ENCODE measurements around the gene DVL2.
A peak's percentile ranks its signal among the peaks of the same experiment; 100 is the strongest.
"Not testable (repeated sequence)": the region's sequence is repeated elsewhere in the genome, so short reads cannot be mapped to it uniquely, and the experiment has no call there.

Gene DVL2

DNA sequence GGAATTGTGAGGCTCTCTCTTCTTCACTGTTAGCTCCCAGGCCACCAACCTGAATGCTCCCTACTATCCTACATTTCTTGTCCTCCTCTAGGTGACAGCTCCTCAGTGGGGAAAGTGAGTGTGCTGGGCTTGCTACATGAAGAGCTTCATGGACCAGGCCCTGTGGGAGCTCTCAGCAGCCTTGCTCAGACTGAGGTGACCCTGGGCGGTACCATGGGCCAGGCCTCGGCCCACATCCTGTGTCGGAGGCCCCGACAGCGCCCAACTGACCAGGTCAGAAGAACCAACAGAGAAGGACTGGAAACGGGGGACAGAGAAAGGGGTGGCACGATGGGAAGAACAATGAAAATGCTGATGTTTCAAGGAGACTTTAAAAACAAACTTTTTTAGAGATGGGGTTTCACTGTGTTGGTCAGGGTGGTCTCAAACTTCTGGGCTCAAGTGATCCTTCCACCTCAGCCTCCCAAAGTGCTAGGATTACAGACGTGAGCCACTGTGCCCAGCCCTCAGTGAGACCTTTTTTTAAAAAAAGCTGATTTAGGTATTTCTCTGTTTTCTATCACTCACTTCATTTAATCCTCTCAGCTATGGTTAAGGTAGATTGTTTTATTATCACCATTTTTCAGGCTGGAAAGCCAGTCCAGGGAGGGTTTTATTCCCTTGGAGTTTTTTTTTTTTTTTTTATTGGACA, 22.6 kb upstream of the DVL2 start:
- DNase-seq (ENCODE audit: low spot score) = no peak

DNA sequence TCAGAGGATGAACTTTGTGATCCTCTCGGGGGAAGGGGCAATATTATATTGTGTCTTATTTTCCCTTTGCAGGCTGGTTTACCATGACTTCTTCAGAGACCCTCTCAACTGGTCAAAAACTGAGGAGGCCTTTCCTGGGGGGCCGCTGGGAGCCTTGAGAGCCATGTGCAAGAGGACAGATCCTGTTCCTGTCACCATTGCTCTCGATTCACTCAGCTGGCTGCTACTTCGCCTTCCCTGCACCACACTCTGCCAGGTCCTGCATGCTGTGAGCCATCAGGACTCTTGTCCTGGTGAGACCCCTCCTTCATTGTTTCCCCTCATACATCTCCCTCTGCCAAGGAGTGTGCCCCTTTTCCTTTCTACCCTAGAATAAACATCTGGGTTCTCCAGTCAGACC, 20.2 kb upstream of the DVL2 start:
- DNase-seq (ENCODE audit: low spot score) = no peak

DNA sequence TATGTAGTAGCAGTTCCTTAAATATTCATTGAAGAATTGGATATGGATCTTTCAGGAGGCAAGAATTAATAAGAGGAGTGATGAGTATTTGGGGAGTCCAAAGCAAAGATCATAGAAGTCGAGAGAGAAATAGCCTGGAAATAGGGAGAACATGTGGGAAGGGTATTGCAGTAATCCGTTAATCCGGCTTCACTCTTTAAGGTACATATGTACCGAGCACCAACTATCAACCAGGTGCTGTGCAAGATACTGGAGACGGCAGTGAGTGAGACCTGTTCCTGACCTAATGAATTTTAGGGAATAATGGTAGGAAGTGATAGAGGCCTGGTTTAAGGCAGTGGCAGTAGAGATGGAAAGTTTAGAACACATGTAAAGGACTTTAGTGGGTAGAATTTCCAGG, 18.8 kb upstream of the DVL2 start:
- DNase-seq (ENCODE audit: low spot score) = no peak

DNA sequence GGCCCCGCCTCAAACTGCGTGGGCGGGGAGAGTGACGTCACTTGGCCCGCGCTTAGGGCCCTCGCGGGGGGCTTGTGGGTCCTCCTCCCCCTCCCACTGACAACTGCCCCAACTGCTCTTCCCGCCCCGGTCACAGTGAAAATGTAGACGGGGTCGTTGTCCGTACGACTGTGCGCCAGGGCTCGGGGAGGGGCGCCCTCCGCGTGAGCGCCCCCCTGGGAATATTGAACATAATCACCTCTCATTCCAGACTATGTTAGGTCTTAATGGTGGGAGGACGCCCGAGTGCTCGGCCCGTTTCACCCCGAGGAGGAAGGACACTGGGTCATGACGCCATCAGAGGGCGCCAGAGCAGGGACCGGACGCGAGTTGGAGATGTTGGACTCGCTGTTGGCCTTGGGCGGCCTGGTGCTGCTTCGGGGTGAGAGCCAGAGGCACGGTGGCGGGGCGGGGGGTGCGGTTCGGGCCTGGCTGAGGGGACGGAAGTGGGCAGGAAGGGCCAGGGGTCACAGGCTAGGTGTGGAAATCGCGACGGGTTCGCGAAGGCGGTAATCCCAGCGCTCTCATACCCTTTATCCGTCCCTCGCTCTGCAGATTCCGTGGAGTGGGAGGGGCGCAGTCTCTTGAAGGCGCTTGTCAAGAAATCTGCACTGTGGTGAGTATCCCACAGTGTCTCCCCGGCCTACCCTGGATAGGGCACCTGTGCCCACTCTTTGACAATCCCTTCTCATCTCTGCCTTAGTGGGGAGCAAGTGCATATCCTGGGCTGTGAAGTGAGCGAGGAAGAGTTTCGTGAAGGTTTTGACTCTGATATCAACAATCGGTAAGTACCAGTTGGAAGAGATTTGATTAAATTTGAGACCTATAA, 18.1 kb upstream of the DVL2 start, which contains the start of gene ELP5:
Gene ELP5 (plus strand): TSS at position 40 of the 868 bp plus-strand sequence. CDS start 336 bp downstream, at position 376.
- DNase-seq (ENCODE audit: low spot score) = peak; percentile 88

DNA sequence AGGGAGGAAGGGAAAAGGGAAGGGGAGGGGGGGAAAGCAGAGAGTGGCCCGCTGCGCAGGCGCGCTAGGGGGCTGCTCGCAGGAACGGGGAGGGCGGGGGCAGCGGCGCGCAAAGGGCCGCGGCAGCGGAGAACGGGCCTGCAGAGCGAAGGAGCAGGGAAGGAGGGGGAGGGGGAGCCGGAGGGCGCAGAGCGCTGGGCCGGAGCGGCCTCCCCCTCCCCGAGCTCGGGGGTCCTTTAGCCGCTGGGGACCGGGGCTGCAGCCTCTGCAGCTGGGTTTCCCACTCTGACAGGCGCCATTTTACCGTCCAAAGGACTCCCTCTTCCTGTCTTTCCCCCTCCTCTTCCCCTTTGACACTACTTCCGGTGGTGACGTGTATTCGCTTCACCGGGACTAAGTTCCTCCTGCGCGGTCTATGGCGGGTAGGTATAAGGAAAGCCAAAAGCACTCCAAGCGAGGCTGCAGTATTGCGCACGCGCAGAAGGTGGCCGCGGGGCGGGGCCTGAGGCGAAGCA, 17.4 kb upstream of the DVL2 start, which contains the start of gene CTDNEP1:
Gene CTDNEP1 (minus strand): TSS at position 74 of the 515 bp plus-strand sequence. CDS start 438 bp downstream, outside the sequence.
- DNase-seq (ENCODE audit: low spot score) = peak; percentile 99

DNA sequence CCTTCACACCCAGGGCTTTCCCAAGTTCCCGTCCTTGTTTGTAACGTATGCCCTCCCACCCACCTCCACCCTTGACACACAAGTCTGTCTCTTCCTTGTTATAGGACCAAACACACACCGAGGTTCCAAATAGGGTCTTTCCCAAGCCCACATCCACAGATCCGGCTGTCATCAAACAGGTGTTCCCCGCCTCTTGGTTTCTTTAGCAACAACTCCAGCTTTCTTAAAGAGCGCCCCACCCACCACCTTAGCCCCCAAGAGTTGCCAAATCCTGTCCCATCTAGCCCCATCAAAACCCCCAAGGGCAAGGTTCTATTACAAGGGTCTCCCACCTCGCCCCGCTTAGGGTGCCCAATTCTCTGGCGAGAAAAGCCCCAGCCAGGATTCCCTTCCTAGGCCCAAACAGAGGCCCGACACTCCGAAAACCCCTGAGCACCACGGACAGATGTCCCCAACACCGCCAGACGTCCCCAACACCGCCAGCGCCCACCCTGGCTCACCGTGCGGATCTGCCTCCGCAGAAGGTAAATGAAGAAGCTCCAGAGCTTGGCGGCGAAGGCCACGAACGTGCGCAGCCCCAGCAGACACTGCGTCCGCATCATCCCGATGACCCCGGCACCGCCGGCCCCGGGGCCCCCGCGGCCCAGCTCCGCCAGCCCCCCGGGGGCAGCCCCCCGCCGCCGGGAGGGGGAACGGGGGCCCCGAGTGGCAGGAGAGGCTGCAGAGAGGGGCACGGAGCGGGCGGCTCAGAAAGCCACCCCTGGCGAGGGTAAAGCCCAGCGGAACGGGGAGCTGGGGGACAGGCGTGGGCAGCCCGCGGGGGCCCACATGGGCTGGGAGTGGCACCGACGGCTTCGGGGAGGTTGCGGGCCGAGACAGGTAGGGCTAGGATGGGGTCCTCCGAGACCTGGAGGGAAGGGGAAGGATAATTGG, 16.6 kb upstream of the DVL2 start:
- DNase-seq (ENCODE audit: low spot score) = no peak

DNA sequence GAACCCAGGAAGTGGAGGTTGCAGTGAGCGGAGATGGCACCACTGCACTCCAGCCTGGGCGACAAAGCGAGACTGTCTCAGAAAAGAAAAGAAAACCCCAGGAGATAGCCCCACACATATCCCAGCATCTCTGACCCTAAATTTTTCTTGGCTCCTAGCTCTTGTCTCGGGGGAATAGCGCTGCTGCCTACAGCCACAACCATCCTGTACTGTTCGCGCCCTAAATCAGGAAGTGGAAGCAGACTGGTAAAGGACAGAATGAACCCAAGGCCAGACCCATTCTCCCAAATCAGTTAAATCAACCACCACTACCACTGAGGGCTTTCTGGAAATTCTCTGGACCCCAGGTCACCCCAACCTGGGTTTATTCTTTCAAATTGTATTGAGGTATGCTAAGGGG, 15.5 kb upstream of the DVL2 start:
- no peak for DNase-seq (ENCODE audit: low spot score)

DNA sequence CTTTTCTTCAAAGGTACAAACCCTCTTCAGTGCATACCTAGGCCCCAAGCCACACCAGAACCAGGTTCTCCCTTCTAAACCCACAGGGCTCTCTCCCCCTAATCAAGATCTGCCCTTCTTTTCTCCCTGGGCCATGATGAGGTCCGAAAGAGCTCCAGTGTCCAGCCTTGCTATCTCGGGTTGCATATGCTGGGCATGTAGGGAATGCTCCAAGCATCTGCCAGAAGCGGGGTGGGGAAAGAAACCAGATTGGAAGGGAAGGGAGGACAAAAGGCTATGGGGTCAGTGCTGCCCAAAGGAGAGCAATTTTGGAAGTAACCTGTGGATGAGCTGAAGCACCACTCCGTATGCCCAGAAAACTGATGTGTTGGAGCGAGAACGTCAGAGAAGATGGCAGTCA, 14.9 kb upstream of the DVL2 start:
- no peak for DNase-seq (ENCODE audit: low spot score)

DNA sequence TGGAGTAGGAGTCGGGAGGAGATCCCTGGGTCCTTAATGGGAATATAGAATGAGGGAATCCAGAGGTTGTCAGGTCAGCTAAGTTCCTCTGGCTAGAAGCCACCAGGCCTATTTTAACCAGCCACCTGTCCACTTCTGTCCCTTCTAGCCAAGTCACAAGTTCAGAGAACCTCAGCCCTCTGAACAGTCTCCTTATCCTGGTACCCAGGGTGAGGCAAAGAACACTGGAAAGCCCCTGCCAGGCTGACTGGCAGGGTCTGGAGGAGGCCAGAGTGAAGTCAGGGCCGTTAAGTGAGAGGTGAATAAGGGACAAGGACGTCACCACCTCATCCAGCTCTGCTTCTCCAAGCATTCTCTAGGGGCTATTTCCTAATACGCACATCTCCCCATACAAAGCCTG, 14.5 kb upstream of the DVL2 start:
- DNase-seq (ENCODE audit: low spot score) = no peak

DNA sequence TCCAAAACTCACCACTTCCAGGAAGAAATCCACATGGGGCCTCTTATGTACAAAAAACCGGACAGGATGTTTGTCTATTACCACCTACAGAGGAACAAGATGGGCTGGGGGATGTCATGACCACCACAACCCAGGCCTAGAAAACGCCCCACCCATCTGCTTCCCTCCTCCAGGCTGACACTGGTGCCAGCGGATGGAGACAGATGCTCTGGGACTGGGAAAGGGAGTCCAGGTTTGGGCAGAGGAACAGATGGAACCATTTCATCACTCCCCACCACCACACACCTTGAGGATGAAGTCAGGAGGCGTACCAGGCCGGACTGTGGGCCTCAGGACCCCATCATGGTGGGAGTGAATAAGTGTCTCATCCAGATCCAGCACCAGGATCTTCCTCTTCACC, 12.5 kb upstream of the DVL2 start:
- no peak for DNase-seq (ENCODE audit: low spot score)

DNA sequence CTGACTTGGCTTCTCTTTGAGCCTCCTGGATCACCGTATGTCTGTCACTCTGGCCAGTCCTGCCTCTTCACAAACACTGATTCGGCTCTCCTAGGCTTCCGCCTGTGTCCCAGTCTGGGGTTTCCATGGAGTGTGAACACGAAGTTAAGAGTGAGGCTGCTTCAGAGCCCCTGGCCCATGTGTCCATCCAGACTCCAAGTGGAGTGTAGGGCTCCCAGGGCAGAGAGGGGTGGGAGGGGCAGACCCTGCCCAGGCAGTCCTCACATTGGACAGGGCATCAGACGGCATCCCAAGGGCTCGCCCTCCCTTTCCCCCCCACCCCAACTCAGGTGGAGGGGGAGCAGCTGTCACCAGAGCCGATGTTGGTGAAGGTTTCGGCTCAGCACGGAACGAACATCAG, 9.5 kb upstream of the DVL2 start:
- not testable (repeated sequence) for DNase-seq (ENCODE audit: low spot score)

DNA sequence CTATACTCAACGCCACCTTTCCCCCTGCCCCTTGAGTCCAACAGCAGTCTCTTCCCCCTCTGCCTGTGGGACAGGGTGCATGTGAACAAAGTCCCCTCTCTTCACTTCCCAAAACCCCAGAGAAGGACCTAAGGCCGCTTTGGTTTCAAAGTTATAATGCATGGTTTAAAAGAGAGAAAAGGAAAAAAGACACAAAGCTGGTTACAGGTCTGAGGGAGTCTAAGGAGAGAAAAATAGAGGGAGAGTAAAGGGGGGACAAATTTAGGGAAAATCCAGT, 9.1 kb upstream of the DVL2 start:
- no peak for DNase-seq (ENCODE audit: low spot score)

DNA sequence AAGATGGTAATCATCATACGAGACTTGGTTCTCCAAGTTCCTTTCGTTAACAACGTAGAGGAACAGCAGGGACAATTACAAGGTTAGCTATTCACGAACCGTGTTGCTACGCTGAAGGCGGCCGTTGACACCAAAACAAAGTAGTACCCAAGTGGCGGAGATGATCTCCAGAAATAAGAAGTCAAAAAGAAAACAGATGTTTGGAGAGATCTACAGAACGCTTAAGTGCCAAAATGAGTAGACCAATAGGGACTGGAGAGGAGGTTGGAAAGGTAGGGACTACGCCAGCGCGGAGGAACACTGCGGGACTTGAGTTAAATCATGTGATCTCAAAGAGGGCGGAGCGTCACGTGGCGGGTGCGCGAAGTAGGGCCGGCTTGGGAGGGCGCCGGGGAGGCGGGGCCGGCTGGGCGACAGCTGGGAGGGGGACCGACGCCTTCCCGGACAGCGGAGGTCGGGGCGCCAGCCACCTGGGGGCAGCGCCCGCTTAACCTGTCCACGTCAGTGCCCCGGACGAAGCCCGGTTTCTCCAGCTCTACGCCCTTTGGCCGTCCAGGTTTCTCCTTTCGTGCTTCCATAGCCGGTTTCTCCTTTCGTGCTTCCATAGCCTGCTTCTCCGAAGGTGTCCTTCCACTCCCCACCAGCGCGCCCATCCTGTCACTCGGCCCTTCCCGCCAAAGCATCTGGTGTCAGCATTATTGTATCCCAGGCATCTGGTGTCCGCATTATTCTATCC, 8.6 kb upstream of the DVL2 start:
- peak; percentile 92 for DNase-seq (ENCODE audit: low spot score)

DNA sequence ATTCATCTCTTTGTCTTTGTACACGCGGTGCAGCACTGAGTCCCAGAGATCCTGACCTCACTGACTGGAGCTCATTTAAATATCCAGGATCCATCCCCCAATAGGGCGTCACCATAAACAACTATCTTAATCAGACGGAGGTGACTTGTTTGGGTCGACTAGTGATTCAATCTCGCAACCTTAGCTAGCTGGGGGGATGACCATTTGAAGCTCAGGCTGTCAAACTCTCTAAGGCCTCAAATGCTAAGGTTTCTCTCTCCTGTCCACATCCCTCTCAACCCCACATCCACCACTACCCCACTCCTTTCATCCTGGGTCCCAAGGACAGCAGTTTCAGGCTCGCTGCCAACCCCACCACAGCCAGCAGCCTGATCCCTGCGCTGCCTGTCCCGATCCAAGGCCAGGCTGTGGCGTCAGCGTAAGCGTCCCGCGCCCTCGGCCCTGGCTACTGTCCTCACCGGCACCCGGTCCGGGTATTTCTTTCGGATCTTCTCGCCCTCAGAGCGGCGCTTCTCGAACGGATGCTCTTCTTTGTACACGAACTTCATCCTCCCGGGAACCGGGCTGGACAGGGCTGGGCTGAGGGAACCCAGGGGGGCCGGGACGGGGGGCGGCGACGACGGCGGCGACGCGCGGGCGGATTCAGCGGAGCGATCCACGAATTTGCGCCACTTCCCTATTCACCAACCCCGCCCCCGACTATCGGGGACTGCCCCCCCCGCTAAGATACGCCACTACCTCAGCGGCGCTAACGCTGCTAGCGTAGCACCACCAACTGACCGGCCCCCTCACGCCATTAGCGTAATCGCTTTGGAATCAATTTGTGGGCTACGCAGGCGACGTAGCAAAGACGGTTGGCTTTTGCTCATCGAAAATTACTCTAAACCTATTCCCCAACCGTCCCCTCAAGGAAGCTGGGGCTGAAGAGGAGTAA, 7.7 kb upstream of the DVL2 start, which contains the start of gene GABARAP:
Gene GABARAP (minus strand): TSS at position 667 of the 934 bp plus-strand sequence. CDS start 119 bp downstream, at position 548.
- peak; percentile 93 for DNase-seq (ENCODE audit: low spot score)

DNA sequence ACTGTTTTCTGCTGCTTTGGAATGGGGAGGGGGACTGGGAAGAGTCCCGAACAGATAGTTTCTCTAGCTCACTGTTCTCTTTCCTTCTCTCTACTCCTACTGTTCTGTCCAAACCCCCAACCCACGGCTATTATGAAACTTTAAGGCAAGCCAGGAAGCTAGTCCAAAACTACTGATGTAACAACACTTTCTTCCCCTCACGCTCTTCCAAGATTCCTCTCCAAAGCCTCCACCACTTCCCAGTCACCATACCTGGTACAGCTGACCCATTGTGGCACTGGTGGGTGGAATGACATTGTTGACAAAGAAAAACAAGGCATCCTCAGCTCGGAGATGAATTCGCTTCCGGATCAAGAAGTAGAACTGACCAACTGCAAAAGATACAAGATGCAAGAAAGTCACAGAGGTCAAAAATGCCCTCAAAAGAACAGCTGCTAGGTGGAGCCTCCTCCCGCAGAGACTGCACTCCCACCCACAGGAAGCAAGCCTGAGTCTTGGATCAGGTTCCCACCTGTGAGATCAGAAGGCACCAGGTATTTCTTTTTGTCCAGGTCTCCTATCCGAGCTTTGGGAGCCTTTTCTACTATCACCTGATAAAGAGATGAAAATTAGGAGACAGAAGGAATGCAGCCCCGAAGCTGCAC, 6.9 kb upstream of the DVL2 start:
- DNase-seq (ENCODE audit: low spot score) = no peak

DNA sequence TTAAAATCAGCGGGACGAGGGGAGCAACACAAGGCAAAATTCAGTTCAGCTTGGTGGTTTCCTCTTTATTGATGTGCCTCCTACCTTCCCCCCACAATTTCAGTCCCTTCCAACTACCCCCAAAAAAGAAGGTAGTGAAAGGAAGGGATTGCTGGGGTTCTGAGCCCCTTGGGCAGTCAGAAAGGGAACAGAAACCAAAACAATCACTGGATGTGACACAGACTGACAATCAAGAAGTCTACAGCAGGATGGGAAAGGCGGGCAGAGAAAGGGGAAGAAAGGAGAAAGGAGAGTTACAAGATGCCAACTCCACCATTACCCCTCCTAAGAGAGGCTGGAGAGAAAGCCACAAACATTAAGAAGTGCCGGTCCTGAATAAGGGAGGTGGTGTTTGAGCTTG, 6.1 kb upstream of the DVL2 start:
- no peak for DNase-seq (ENCODE audit: low spot score)

DNA sequence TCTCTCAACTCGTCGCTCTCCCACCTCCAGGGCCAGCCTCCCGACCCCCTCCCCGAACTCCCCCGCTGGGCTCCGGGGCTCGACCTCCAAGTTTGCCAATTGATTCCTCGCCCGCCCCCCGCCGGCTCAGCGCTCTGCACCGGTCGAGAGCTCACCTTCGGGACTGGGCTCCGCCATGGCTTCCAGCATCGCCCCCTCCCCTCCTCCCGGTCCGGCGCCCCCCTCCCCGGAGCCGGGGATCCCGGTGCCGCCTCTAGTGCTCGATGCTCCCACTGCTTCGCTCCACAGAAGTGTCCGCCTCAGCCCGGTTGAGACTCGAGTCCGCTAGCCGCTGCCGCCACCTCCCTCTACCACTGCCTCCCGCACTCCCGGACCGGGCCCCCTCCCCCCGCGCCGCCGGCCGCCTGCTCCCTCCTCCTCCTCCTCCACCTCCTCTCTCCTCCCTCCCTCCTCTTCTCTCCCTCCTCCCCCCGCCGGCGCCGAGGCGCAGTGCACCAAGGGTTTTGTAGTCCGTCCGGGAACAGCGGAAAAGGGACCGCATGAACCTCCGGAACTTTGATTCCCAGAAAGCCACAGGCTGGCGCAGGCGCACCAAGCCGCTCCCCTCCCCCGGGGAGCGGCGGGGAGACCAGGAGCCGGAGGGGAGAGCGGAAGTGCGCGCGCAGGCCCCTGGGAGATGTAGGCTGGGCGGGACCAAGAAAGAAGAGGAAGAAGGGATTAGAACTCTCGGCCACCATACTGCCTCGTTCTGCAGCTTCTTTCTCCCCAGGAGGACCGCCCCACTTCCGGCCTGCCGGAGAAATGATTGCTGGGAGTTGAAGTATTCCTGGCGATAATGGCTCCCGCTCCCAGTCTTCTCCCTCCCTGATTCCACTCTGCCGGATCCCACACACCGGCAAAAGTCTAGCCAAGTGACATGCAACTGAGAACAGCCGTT, 5.0 kb upstream of the DVL2 start, which contains the start of gene PHF23:
Gene PHF23 (minus strand): TSS at position 367 of the 937 bp plus-strand sequence. CDS start 178 bp downstream, at position 189.
- DNase-seq (ENCODE audit: low spot score) = peak; percentile 99

DNA sequence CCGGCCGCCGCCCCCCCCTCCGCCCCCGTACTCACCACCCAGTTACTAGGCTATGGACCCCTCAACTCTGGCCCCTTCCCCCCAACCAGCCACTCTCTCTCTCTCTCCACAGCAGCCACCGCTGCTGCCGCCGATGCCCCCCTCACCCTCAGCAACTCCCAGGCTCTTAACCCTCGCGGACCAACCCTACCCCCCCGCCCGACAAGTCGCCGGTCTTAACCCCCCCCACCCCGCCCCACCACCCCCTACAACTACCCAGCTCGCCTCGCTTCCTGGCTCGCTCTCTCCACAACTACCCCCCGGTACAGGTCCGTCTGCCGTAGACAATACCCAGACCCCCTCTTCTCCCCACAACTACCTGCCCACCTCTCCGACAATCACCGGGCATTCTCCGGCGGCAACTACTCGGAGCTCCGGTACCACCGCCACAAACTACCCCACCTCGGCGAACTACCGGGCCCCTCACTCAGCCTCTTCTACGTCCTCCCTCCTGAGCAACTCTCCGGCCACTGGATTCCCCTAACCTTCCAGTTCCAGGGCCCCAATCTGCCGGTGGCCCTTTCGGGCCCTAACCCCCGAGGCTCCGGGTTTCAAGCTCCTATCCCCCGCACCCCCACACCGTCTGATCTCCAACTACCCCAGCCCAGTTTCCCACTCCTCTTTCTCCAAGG, 4.2 kb upstream of the DVL2 start:
- DNase-seq (ENCODE audit: low spot score) = no peak
